ENCODE results near the gene AIF1L. TPM values are rescaled to one million over a fixed set of nuclear protein-coding genes. Genes with fewer than 3 reads are reported as not detected.
A peak's percentile ranks its signal among the peaks of the same experiment; 100 is the strongest.

The AIF1L gene
- total RNA-seq, 2 donors from 2014 or later = 18.8 to 21.9 TPM

DNA sequence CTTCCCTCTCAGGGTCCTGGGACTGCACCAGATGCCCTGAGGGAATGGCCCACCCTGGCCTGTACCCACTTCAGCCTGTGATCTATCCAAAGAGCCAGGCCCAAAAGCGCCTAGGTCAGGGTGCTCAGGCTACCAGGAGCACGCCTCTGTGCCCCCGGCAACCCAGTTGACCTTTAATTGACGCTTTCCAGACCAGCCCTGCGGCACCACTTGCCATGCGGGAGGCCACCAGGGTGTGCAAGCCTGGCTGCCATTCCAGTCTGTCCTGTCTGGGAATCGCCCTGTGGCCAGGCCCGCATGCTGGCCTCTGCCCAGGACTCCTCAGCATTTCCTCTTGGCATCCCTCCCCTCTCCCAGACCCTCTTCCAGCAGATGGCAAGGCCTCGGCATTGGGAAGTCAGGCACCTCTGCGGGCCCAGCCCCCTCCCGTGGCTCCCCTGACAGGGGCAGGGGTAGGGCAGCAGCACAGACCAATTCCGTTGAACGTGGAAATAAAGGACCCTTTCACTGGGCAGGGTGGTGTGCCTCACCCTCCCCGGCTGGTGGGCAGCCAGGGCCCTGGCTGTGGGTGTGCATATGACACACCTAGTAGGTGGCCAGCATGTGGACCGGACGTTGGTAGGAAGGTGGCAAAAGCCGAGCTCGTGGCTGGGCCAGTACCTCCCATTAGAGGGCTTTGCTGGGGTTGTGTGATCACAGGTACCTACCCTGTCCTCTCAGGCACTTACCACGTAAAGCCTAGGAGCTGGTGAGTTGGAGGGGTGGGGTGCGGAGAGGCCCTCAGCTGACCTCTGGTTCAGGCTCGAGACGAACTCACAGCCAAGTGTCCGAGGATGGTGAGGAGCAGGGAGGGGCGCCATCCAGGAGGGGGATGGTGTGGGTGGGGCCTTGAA is 3.5 kb upstream of the AIF1L start:
- Histone ChIP-seq H3K4me1 (ENCODE audit: control insufficient read depth in 1 of 2, low read depth in 2 of 2) (peaks cover 0 to 17% of the 10 kb centered on the region in 2 donors), H3K27me3 (replicated peaks; ENCODE audit: insufficient read depth) (no peaks in the 10 kb centered on the region), H3K36me3 (no peaks in the 10 kb centered on the region), H3K27ac (no peak overlapping the region), H3K9me3 (no peaks in the 10 kb centered on the region), H3K4me3 (no peak overlapping the region)
- ATAC-seq (ENCODE audit: insufficient number of reproducible peaks, low FRiP score, low read depth) (no peak), DNase-seq (ENCODE audit: low spot score) (no peak)
- TF ChIP-seq, protein P1, sequence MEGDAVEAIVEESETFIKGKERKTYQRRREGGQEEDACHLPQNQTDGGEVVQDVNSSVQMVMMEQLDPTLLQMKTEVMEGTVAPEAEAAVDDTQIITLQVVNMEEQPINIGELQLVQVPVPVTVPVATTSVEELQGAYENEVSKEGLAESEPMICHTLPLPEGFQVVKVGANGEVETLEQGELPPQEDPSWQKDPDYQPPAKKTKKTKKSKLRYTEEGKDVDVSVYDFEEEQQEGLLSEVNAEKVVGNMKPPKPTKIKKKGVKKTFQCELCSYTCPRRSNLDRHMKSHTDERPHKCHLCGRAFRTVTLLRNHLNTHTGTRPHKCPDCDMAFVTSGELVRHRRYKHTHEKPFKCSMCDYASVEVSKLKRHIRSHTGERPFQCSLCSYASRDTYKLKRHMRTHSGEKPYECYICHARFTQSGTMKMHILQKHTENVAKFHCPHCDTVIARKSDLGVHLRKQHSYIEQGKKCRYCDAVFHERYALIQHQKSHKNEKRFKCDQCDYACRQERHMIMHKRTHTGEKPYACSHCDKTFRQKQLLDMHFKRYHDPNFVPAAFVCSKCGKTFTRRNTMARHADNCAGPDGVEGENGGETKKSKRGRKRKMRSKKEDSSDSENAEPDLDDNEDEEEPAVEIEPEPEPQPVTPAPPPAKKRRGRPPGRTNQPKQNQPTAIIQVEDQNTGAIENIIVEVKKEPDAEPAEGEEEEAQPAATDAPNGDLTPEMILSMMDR (IDR thresholded peaks at IDR 0.05) = no peak

DNA sequence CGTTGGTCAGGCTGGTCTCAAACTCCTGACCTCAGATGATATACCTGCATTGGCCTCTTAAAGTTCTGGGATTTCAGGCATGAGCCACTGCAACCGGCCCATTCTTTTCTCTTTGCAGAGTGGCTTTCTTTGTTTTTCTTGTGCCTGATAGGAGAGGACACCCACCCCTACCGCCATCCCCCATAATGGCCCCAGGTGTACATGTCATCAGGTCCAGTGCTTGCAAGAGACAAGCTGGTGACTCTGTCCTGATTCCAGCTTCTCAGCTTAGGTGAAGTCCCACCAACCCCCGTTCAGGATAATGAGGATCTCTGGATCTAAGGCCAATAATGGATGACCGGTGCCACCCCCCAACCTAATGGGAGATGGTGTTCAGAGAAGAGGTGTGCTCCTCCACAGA is 2.3 kb upstream of the AIF1L start:
- no peak for ATAC-seq (ENCODE audit: insufficient number of reproducible peaks, low FRiP score, low read depth)
- Histone ChIP-seq H3K36me3 (no peaks in the 10 kb centered on the region), H3K4me1 (ENCODE audit: control insufficient read depth in 1 of 2, low read depth in 2 of 2) (peaks cover 0 to 30% of the 10 kb centered on the region in 2 donors), H3K27me3 (replicated peaks; ENCODE audit: insufficient read depth) (no peaks in the 10 kb centered on the region), H3K4me3 (no peak overlapping the region), H3K9me3 (no peaks in the 10 kb centered on the region), H3K27ac (no peak overlapping the region)
- no peak for DNase-seq (ENCODE audit: low spot score)
- TF ChIP-seq, protein P1 (IDR thresholded peaks at IDR 0.05) = no peak

DNA sequence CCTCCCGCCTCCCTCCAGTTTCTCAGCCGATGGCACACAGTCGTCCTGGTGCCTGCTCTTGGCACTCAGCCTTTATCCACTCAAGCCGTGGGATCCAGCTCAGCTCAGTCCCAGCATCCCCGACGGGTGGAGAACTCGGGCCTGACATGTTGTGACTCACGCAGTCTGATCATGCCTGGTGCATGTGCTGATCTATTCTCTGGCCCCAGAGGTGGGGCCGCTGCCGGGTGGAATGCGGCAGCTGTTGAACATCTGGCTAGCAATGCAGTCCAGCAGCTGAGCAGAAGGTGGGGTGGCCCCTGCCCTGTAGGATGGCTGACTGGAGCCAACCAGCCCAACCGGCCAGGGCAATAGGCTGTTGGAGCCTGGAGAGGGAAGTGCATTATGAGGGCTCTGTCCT is 1.7 kb upstream of the AIF1L start:
- Histone ChIP-seq H3K4me1 (ENCODE audit: control insufficient read depth in 1 of 2, low read depth in 2 of 2) (peaks cover 0 to 30% of the 10 kb centered on the region in 2 donors), H3K27me3 (replicated peaks; ENCODE audit: insufficient read depth) (no peaks in the 10 kb centered on the region), H3K4me3 (no peak overlapping the region), H3K9me3 (no peaks in the 10 kb centered on the region), H3K27ac (no peak overlapping the region), H3K36me3 (no peaks in the 10 kb centered on the region)
- no peak for DNase-seq (ENCODE audit: low spot score)
- no peak for ATAC-seq (ENCODE audit: insufficient number of reproducible peaks, low FRiP score, low read depth)
- TF ChIP-seq, protein P1 (IDR thresholded peaks at IDR 0.05) = no peak

DNA sequence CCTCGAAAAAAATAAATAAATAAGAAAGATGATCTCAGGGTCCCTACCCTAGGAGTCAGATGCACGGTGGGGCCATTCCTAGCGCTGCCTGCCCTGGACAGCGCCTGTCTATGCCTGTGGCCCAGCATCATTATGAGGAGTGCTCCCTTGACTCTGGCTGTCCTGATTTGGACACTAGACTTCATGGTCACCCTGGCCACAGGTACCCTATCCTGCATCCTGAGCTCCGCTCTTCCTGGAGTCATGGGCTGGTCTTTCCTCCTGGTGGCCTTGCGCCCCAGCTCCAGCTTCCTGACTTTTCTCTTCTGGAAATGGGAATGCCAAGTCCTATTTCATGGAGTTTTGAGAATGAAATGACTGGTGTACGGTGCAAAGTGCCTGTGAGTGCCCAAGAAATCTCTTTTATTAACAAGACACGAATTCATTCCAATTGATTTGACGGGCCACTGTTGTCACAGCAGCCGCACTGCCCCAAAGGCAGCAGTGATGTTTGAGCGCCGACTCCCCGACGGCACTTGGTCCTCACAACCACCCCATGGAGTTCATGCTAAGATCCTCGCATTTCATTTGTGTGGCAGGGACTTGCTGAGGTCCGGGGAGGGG is 564 bp upstream of the AIF1L start:
- H3K36me3 ChIP-seq = no peaks in the 10 kb centered on the region
- H3K27me3 ChIP-seq (replicated peaks; ENCODE audit: insufficient read depth) = no peaks in the 10 kb centered on the region
- H3K9me3 ChIP-seq = no peaks in the 10 kb centered on the region
- TF ChIP-seq, protein P1 (IDR thresholded peaks at IDR 0.05) = peak; percentile 21
- DNase-seq (ENCODE audit: low spot score) (no peak), ATAC-seq (ENCODE audit: insufficient number of reproducible peaks, low FRiP score, low read depth) (no peak)
- H3K4me1 ChIP-seq (ENCODE audit: control insufficient read depth in 1 of 2, low read depth in 2 of 2) = peaks cover 2 to 40% of the 10 kb centered on the region in 2 donors
- no peak overlapping the region for H3K27ac ChIP-seq
- H3K4me3 ChIP-seq = peak overlapping the region; percentile 74

DNA sequence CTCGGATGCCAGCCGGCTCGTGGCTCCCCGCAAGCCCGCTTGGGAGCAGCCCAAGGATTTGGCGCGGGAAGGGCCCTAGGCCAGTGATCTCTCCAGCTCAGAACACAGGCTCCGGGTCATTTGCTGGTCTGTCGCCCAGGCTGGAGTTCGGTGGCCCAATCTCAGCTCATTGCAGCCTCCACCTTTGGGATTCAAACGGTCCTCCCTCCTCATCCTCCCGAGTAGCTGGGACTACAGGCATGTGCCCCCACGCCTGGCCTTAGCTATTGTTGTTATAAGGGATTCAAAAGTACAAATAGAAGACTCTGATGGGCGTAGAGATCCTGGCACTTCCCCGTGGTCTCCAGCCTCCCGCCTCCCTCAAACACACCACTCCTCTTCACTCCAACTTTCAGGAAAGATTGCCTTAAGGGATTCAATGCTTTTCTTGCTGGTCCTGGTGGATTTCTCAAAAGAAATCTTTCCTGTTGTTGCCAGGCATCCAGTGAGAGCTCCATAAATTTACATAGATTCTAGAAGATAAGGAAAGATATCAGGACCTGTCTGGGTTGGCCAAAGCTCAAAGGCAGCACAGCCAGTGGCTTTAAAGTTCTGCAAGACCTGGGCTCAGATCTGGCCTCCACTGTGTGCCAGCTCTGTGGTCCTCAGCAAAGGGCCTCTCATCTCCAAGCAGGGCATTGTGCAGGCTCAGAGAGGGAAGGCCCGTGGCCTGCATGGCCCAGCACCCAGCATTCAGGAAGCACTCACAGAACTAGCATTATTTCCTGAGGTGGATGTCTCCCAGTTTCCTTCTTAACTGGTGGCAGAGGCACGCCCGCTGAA is 1.0 kb downstream of the AIF1L start:
- Histone ChIP-seq H3K4me3 (peak overlapping the region; percentile 74), H3K27ac (peak overlapping the region; percentile 30 to 53), H3K9me3 (no peaks in the 10 kb centered on the region), H3K36me3 (no peaks in the 10 kb centered on the region), H3K4me1 (ENCODE audit: control insufficient read depth in 1 of 2, low read depth in 2 of 2) (peaks cover 2 to 40% of the 10 kb centered on the region in 2 donors), H3K27me3 (replicated peaks; ENCODE audit: insufficient read depth) (no peaks in the 10 kb centered on the region)
- DNase-seq (ENCODE audit: low spot score) = no peak
- no peak for ATAC-seq (ENCODE audit: insufficient number of reproducible peaks, low FRiP score, low read depth)
- TF ChIP-seq, protein P1 (IDR thresholded peaks at IDR 0.05) = no peak
